Activated naive CD4-positive, alpha-beta T cell treated with anti-CD3 and anti-CD28 coated beads, Interleukin-2, amount 50 U/mL, for 24 hours (primary cell): Measurements from ENCODE around the gene PSME3.
"Not testable (repeated sequence)": the region's sequence is repeated elsewhere in the genome, so short reads cannot be mapped to it uniquely, and the experiment has no call there.

Source experiments
- H3K27ac Mint-ChIP-seq: one replicate; pipeline ENCODE4 v1.8.0; 2021; ENCODE audit warnings: mild to moderate bottlenecking, mixed read lengths
- H3K27me3 Mint-ChIP-seq: one replicate; pipeline ENCODE4 v1.8.0; 2021; ENCODE audit warnings: mixed read lengths
- H3K36me3 Mint-ChIP-seq: one replicate; pipeline ENCODE4 v1.8.0; 2021; ENCODE audit warnings: mixed read lengths
- H3K4me1 Mint-ChIP-seq: one replicate; pipeline ENCODE4 v1.8.0; 2021; ENCODE audit warnings: mixed read lengths
- H3K4me3 Mint-ChIP-seq: one replicate; pipeline ENCODE4 v1.8.0; 2021; ENCODE audit warnings: mild to moderate bottlenecking, mixed read lengths
- H3K9me3 Mint-ChIP-seq: one replicate; pipeline ENCODE4 v1.8.0; 2021; ENCODE audit warnings: mixed read lengths

PSME3 gene

DNA sequence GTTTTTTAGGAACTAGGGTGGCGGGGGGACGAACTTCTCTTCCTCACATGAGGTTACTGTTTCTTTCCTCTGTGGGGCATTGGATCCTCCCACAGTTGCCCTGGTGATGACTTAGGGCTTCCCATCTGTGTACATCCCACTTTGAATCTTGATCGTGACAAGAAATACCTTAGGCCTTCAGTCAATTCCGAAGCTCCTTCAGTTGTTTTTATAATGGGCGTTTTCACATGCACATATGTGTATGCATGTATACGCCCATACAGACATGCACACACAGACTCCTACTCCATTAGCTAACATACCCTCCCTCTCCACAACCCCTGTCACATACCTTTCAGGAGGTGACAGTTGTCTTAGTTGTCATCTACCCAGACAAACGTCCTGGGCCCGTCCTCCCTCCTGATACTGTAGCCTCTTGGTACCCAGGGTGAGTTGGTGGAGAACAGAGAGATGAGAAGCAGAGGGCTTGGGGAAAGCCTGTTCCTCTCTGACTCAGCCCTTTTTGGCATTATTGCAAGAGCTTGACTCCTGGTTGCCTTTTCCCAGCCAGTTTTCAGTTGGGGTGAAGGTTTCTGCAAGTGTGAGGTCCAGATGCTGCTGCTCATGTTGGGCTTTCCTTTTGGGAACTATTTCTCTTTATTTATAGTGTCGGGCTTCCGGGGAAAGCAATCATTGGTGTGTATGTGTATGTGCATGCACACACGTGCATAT lies 8.9 kb downstream of the PSME3 start:
- Mint-ChIP-seq H3K4me3 (no peak overlapping the region), H3K4me1 (peaks cover 12% of the 10 kb centered on the region), H3K27ac (no peak overlapping the region), H3K27me3 (no peaks in the 10 kb centered on the region), H3K9me3 (no peaks in the 10 kb centered on the region), H3K36me3 (peaks cover 11% of the 10 kb centered on the region)

DNA sequence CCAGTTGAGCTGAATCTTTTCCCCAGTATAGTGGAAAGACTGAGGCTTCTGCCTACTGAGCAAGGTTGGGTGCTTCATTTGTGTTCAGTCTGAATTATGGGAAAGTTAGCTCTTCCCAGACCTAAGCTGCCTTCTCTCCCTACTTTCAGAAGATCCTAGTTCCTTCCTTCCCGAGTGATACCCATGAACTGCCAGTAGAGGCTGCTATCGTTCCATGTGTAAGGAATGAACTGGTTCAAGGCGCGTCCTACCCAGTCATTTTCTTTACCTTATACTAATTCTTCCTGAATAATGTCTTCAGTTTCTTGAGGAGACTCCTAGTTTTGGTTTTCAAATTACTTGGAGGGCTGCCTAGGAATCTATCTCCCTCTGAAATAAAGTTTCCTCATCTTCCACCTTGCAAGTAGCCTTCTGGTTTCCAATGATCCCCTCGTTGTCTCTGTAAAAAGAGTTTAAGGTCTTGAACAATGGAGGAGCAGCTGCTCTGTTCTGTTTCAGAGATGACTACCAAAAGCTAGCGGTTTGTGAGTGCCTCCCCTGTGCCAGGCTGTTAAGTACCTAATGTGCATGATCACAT lies 10.2 kb downstream of the PSME3 start:
- Mint-ChIP-seq H3K27me3 (no peaks in the 10 kb centered on the region), H3K27ac (no peak overlapping the region), H3K36me3 (peaks cover 7% of the 10 kb centered on the region)

DNA sequence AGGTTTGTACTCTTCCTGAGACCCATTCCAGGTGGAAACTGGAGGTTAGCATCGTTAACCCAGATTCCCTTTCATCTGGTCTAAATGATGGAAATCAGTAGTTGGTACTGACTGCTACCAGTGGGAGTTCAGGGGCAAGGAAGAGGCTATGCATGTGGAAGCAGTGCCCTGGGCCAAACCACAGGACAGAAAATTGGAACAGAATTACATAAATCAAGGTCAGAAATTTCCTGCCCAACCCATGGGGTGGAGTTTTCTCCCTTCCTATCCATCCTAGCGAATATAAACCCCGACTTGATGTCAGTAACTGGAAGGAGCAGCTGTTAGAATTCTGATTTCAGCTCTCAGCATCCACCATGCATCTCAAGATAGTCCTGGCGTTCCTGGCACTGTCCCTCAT lies 11.1 kb downstream of the PSME3 start, which contains the start of gene AOC2:
TSS of gene AOC2 (plus strand) at position 310 of the 400 bp plus-strand sequence. CDS start at position 357, 47 bp downstream.
- Mint-ChIP-seq H3K27me3 (no peaks in the 10 kb centered on the region), H3K9me3 (no peaks in the 10 kb centered on the region), H3K36me3 (peaks cover 4% of the 10 kb centered on the region), H3K27ac (peak within 1 kb of the TSS; percentile 30), H3K4me3 (no peak within 1 kb of the TSS), H3K4me1 (peaks cover 8% of the 10 kb centered on the region)

More for the DNA sequence above, 10.2 kb downstream of the PSME3 start:
- Mint-ChIP-seq H3K9me3 (no peaks in the 10 kb centered on the region), H3K4me3 (no peak overlapping the region), H3K4me1 (peaks cover 8% of the 10 kb centered on the region)

GRCh38 chr17:42844761-42845555 lies 11.8 kb downstream of the PSME3 start:
- no peak overlapping the region for H3K27ac Mint-ChIP-seq

DNA sequence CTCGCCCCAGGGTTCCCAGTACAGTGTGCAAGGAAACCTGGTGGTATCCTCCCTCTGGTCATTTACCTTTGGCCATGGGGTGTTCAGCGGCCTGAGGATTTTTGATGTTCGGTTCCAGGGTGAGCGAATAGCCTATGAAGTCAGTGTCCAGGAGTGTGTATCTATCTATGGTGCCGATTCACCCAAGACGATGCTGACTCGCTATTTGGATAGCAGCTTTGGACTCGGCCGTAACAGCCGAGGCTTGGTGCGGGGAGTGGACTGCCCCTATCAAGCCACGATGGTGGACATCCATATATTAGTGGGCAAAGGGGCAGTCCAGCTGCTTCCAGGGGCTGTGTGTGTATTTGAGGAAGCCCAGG lies 12.3 kb downstream of the PSME3 start:
- H3K27me3 Mint-ChIP-seq = no peaks in the 10 kb centered on the region
- H3K4me1 Mint-ChIP-seq = peaks cover 8% of the 10 kb centered on the region
- H3K27ac Mint-ChIP-seq = no peak overlapping the region
- no peaks in the 10 kb centered on the region for H3K9me3 Mint-ChIP-seq
- H3K4me3 Mint-ChIP-seq = no peak overlapping the region
- peaks cover 1% of the 10 kb centered on the region for H3K36me3 Mint-ChIP-seq

More at GRCh38 chr17:42844761-42845555, 11.8 kb downstream of the PSME3 start:
- Mint-ChIP-seq H3K36me3 (peaks cover 1% of the 10 kb centered on the region), H3K27me3 (no peaks in the 10 kb centered on the region), H3K4me3 (no peak overlapping the region), H3K4me1 (peaks cover 8% of the 10 kb centered on the region), H3K9me3 (no peaks in the 10 kb centered on the region)

- Mint-ChIP-seq H3K4me1 (peaks cover 8% of the 10 kb centered on the region), H3K9me3 (no peaks in the 10 kb centered on the region), H3K27me3 (no peaks in the 10 kb centered on the region), H3K27ac (peak overlapping the region; percentile 82), H3K36me3 (peaks cover 1% of the 10 kb centered on the region), H3K4me3 (no peak overlapping the region)
Measured at GRCh38 chr17:42845918-42846593, 12.9 kb downstream of the PSME3 start.

- peaks cover 8% of the 10 kb centered on the region for H3K4me1 Mint-ChIP-seq
- no peak overlapping the region for H3K4me3 Mint-ChIP-seq
- no peak overlapping the region for H3K27ac Mint-ChIP-seq
- H3K36me3 Mint-ChIP-seq = peaks cover 1% of the 10 kb centered on the region
- no peaks in the 10 kb centered on the region for H3K9me3 Mint-ChIP-seq
- no peaks in the 10 kb centered on the region for H3K27me3 Mint-ChIP-seq
Measured at GRCh38 chr17:42846594-42847280, 13.5 kb downstream of the PSME3 start.

DNA sequence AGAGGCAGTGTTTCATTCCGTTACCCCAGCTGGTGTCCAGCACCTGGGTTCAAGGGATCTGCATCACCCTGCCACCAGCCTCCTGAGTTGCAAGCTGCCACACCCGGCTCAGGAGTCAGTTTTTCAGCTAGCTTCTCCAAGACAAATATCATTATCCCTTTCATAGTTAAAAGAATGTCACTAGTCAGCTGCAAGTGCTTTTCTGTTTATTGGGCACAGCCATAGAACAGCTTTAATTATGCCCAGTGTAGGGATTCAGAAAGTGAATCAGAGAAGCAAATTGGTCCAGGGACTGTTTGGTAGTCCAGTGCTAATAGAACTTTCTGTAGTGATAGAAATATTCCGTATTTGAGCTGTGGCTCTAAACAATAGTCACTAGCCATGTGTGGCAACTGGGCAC lies 14.9 kb downstream of the PSME3 start:
- no peaks in the 10 kb centered on the region for H3K9me3 Mint-ChIP-seq
- H3K36me3 Mint-ChIP-seq = no peaks in the 10 kb centered on the region
- H3K4me3 Mint-ChIP-seq = no peak overlapping the region
- H3K4me1 Mint-ChIP-seq = peaks cover 8% of the 10 kb centered on the region
- H3K27me3 Mint-ChIP-seq = no peaks in the 10 kb centered on the region
- no peak overlapping the region for H3K27ac Mint-ChIP-seq

GRCh38 chr17:42849031-42849430 lies 15.8 kb downstream of the PSME3 start:
- Mint-ChIP-seq H3K9me3 (no peaks in the 10 kb centered on the region), H3K36me3 (no peaks in the 10 kb centered on the region)

GRCh38 chr17:42849451-42850181 lies 16.4 kb downstream of the PSME3 start:
- no peaks in the 10 kb centered on the region for H3K27me3 Mint-ChIP-seq
- no peaks in the 10 kb centered on the region for H3K9me3 Mint-ChIP-seq
- no peak overlapping the region for H3K4me3 Mint-ChIP-seq
- H3K36me3 Mint-ChIP-seq = no peaks in the 10 kb centered on the region
- H3K27ac Mint-ChIP-seq = no peak overlapping the region
- peaks cover 8% of the 10 kb centered on the region for H3K4me1 Mint-ChIP-seq

More at GRCh38 chr17:42849031-42849430, 15.8 kb downstream of the PSME3 start:
- H3K4me3 Mint-ChIP-seq = no peak overlapping the region
- peaks cover 8% of the 10 kb centered on the region for H3K4me1 Mint-ChIP-seq
- no peak overlapping the region for H3K27ac Mint-ChIP-seq
- H3K27me3 Mint-ChIP-seq = no peaks in the 10 kb centered on the region

DNA sequence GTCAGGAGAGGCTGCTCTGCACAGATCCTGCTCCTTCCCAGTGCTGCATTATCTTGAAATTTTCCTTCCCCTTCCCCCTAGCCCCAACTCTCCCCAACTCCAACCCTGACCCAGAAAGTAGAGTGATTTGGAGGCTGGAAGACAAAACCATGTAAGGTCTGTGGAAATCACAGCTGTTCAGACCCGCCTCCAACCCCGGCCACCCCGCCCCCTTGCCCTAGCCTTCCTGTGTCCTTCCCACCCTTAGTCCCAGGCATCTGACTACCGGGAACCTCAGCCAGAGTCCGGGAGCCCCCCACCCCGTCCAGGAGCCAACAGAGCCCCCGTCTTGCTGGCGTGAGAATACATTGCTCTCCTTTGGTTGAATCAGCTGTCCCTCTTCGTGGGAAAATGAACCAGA lies 17.8 kb downstream of the PSME3 start, which contains the start of gene AOC3:
TSS of gene AOC3 (plus strand) at position 246 of the 400 bp plus-strand sequence. CDS start at position 391, 145 bp downstream.
- H3K4me1 Mint-ChIP-seq = peaks cover 2% of the 10 kb centered on the region
- no peak within 1 kb of the TSS for H3K4me3 Mint-ChIP-seq
- no peaks in the 10 kb centered on the region for H3K36me3 Mint-ChIP-seq
- no peaks in the 10 kb centered on the region for H3K9me3 Mint-ChIP-seq
- H3K27ac Mint-ChIP-seq = no peak within 1 kb of the TSS
- H3K27me3 Mint-ChIP-seq = no peaks in the 10 kb centered on the region

GRCh38 chr17:42851371-42852240 lies 18.4 kb downstream of the PSME3 start:
- H3K27ac Mint-ChIP-seq, H3K4me1 Mint-ChIP-seq, H3K27me3 Mint-ChIP-seq, H3K9me3 Mint-ChIP-seq, H3K36me3 Mint-ChIP-seq, H3K4me3 Mint-ChIP-seq: not testable (repeated sequence)

DNA sequence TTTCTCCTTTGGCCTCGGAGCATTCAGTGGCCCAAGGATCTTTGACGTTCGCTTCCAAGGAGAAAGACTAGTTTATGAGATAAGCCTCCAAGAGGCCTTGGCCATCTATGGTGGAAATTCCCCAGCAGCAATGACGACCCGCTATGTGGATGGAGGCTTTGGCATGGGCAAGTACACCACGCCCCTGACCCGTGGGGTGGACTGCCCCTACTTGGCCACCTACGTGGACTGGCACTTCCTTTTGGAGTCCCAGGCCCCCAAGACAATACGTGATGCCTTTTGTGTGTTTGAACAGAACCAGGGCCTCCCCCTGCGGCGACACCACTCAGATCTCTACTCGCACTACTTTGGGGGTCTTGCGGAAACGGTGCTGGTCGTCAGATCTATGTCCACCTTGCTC lies 19.2 kb downstream of the PSME3 start:
- Mint-ChIP-seq H3K4me3 (no peak overlapping the region), H3K27me3 (no peaks in the 10 kb centered on the region), H3K36me3 (no peaks in the 10 kb centered on the region), H3K9me3 (no peaks in the 10 kb centered on the region), H3K4me1 (no peaks in the 10 kb centered on the region), H3K27ac (no peak overlapping the region)

DNA sequence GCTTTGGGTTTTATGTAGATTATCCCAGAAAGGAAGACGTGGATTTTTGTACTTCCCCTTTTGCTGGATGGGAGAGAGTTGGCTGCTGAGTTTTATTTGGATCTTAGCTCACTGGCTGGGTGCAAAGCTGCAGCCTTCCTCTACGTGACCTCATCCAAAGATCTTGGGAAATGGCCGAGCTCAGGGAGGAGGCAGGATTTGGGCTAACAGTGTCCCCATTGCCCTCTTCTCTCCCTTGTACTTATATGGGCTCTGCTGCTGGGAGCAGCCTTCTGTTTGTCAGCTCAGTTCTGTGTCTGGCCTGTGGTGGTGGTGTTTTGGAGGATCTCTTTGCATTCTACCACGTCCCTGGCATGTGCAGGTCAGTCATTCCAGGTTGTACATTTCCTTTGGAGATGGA lies 19.8 kb downstream of the PSME3 start:
- no peaks in the 10 kb centered on the region for H3K27me3 Mint-ChIP-seq
- H3K36me3 Mint-ChIP-seq = no peaks in the 10 kb centered on the region
- H3K4me1 Mint-ChIP-seq = no peaks in the 10 kb centered on the region
- no peaks in the 10 kb centered on the region for H3K9me3 Mint-ChIP-seq
- H3K27ac Mint-ChIP-seq = no peak overlapping the region
- H3K4me3 Mint-ChIP-seq = no peak overlapping the region
